ENCODE data around the gene TXNL4A. TPM values are rescaled to one million over a fixed set of nuclear protein-coding genes. Genes with fewer than 3 reads are reported as not detected.

Gene TXNL4A
- total RNA-seq, 1 experiment from 2014 or later, result 178 TPM

GRCh38 chr18:79962311-79962710 is 26.1 kb downstream of the TXNL4A start:
- Histone ChIP-seq H3K27me3 (ENCODE audit: insufficient read depth, low read length) (no peaks in the 10 kb centered on the region), H3K9me2 (ENCODE audit: insufficient read depth) (no peaks in the 10 kb centered on the region), H3K4me3 (replicated peaks in 1 of 2; ENCODE audit: low read depth in 1 of 2, low read length in 2 of 2) (peak overlapping the region in 1 of 2 experiments; percentile 48; a peak in 2 of 4 replicates), H3K4me1 (ENCODE audit: control insufficient read depth in 1 of 2, insufficient read depth in 2 of 2, low read length in 2 of 2) (peaks cover 32 to 62% of the 10 kb centered on the region in 2 experiments), H3K9ac (ENCODE audit: low read length) (peak overlapping the region; percentile 92), H4K20me1 (ENCODE audit: insufficient read depth) (no peaks in the 10 kb centered on the region), H3K79me2 (ENCODE audit: insufficient read depth, low read length) (peaks cover 23% of the 10 kb centered on the region), H3K27ac (ENCODE audit: low read depth, low read length) (peak overlapping the region; percentile 32), H3K9me3 (ENCODE audit: control insufficient read depth in 1 of 2, insufficient read depth in 1 of 2, low read depth in 1 of 2, low read length in 2 of 2) (no peaks in the 10 kb centered on the region), H3K4me2 (ENCODE audit: low read length) (peak overlapping the region; percentile 86), H3K36me3 (ENCODE audit: control insufficient read depth in 1 of 2, insufficient read depth in 2 of 2, low read length in 2 of 2) (0 out of 4 replicates have a peak, but pooled peaks cover 0 to 3% of the 10 kb centered on the region in 2 experiments), H2AFZ (ENCODE audit: low read depth, low read length, poor library complexity, severe bottlenecking) (peak overlapping the region; percentile 74)
- DNase-seq (ENCODE audit: low read depth, low spot score) (peak; percentile 33), ATAC-seq (peak; percentile 45)
- ChIA-PET POLR2A (no interaction called here), RAD21 (ENCODE audit: low non-redundant PET in 1 of 2, low total read pairs in 2 of 2, uncharacterized antibody in 2 of 2, unreplicated experiment in 2 of 2) (no interaction called here), CTCF (no interaction called here)
- intact Hi-C loops (cut with micrococcal nuclease), result no loop called here
- TF ChIP-seq EZH2 (IDR thresholded peaks at IDR 0.05) (no peak), ZNF274 (IDR thresholded peaks at IDR 0.05; ENCODE audit: low read depth, low read length) (no peak), REST (IDR thresholded peaks at IDR 0.05; ENCODE audit: low read depth) (no peak), EZH2phosphoT487 (IDR thresholded peaks at IDR 0.05; ENCODE audit: borderline replicate concordance) (no peak), SP1 (IDR thresholded peaks at IDR 0.05; ENCODE audit: low read depth) (no peak), RAD21 (IDR thresholded peaks at IDR 0.05; ENCODE audit: low read depth) (no peak), FOSL1 (IDR thresholded peaks at IDR 0.05; ENCODE audit: low read depth) (no peak), ELF1 (IDR thresholded peaks at IDR 0.05; ENCODE audit: borderline replicate concordance, low read depth) (no peak)
- TF ChIP-seq, protein P1, sequence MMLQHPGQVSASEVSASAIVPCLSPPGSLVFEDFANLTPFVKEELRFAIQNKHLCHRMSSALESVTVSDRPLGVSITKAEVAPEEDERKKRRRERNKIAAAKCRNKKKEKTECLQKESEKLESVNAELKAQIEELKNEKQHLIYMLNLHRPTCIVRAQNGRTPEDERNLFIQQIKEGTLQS (IDR thresholded peaks at IDR 0.05), result no peak
- BruUV-seq (replicated peaks), result no TSS peak
